ENCODE data around the gene ZBTB47.

GRCh38 chr3:42698216-42698910 lies 44.9 kb downstream of the ZBTB47 start:
- no peak for TF ChIP-seq EZH2 (IDR thresholded peaks at IDR 0.05; ENCODE audit: borderline replicate concordance)
- no peak for TF ChIP-seq CTCF (IDR thresholded peaks at IDR 0.05; ENCODE audit: poor library complexity)
- TF ChIP-seq EZH2phosphoT487 (IDR thresholded peaks at IDR 0.05; ENCODE audit: low read depth, severe bottlenecking, unreplicated experiment) = no peak

All from hepatocyte (in vitro differentiated cells).